GM12892 (cell line): ENCODE measurements around the gene KREMEN1.

ENCODE experiments used
- DNase-seq: peaks from one replicate; pipeline ENCODE4 v3.0.0; 2011; ENCODE audit not compliant: insufficient read length
- FAIRE-seq: peaks from 2 replicates; lab custom pipeline; 2011; peaks lifted over from hg19 to GRCh38; lab: Jason Lieb, UNC
- POLR2A ChIP-seq: IDR thresholded peaks from 2 replicates; pipeline ENCODE4 v1.6.1; 2011; ENCODE audit warnings: low read depth, low read length, control low read depth
- POLR2AphosphoS5 ChIP-seq: IDR thresholded peaks from 2 replicates; pipeline ENCODE4 v1.6.1; 2011; ENCODE audit warnings: low read depth, low read length, control low read depth
- TAF1 ChIP-seq: IDR thresholded peaks from 2 replicates; pipeline ENCODE4 v1.6.1; 2011; ENCODE audit warnings: low read depth, mild to moderate bottlenecking, control low read depth, low read length, borderline replicate concordance

The KREMEN1 gene

GRCh38 chr22:29184849-29185490, 112.1 kb downstream of the KREMEN1 start:
- TF ChIP-seq TAF1 (no peak), POLR2AphosphoS5 (no peak), POLR2A (no peak)
- DNase-seq (no peak), FAIRE-seq (no peak)

- FAIRE-seq, result no peak
- TF ChIP-seq POLR2AphosphoS5 (no peak), TAF1 (no peak), POLR2A (no peak)
- DNase-seq, result no peak
Observed at GRCh38 chr22:29186302-29186701, 113.5 kb downstream of the KREMEN1 start.

- FAIRE-seq, result no peak
- TF ChIP-seq TAF1, result no peak
- TF ChIP-seq POLR2A, result no peak
- TF ChIP-seq POLR2AphosphoS5, result no peak
- no peak for DNase-seq
Observed at GRCh38 chr22:29187831-29188230, 115.0 kb downstream of the KREMEN1 start.

- TF ChIP-seq POLR2AphosphoS5 (no peak), POLR2A (no peak), TAF1 (no peak)
- FAIRE-seq (no peak), DNase-seq (no peak)
Observed at GRCh38 chr22:29190051-29190450, 117.2 kb downstream of the KREMEN1 start.

GRCh38 chr22:29190918-29191317, 118.1 kb downstream of the KREMEN1 start:
- DNase-seq (no peak), FAIRE-seq (no peak)
- no peak for TF ChIP-seq POLR2AphosphoS5
- no peak for TF ChIP-seq POLR2A
- TF ChIP-seq TAF1, result no peak

- DNase-seq (no peak), FAIRE-seq (no peak)
- TF ChIP-seq POLR2AphosphoS5 (no peak), POLR2A (no peak)
Observed at GRCh38 chr22:29193021-29193420, 120.2 kb downstream of the KREMEN1 start.

GRCh38 chr22:29194184-29194583, 121.3 kb downstream of the KREMEN1 start:
- TF ChIP-seq POLR2A (no peak), POLR2AphosphoS5 (no peak), TAF1 (no peak)
- no peak for FAIRE-seq
- DNase-seq, result no peak

GRCh38 chr22:29195118-29195963, 122.5 kb downstream of the KREMEN1 start:
- TF ChIP-seq POLR2AphosphoS5 (no peak), POLR2A (no peak), TAF1 (no peak)
- DNase-seq (no peak), FAIRE-seq (no peak)

- FAIRE-seq, result no peak
- TF ChIP-seq TAF1, result no peak
- TF ChIP-seq POLR2A, result no peak
- TF ChIP-seq POLR2AphosphoS5, result no peak
Observed at GRCh38 chr22:29195964-29196666, 123.3 kb downstream of the KREMEN1 start.

GRCh38 chr22:29197096-29197495, 124.3 kb downstream of the KREMEN1 start:
- no peak for FAIRE-seq
- DNase-seq, result no peak
- TF ChIP-seq POLR2A (no peak), TAF1 (no peak)

More at GRCh38 chr22:29195964-29196666, 123.3 kb downstream of the KREMEN1 start:
- no peak for DNase-seq

GRCh38 chr22:29198240-29198639, 125.4 kb downstream of the KREMEN1 start:
- DNase-seq, result no peak
- no peak for FAIRE-seq
- TF ChIP-seq POLR2AphosphoS5, result no peak
- TF ChIP-seq TAF1, result no peak
- no peak for TF ChIP-seq POLR2A
